ENCODE measurements around the gene RAB3C.

DNA sequence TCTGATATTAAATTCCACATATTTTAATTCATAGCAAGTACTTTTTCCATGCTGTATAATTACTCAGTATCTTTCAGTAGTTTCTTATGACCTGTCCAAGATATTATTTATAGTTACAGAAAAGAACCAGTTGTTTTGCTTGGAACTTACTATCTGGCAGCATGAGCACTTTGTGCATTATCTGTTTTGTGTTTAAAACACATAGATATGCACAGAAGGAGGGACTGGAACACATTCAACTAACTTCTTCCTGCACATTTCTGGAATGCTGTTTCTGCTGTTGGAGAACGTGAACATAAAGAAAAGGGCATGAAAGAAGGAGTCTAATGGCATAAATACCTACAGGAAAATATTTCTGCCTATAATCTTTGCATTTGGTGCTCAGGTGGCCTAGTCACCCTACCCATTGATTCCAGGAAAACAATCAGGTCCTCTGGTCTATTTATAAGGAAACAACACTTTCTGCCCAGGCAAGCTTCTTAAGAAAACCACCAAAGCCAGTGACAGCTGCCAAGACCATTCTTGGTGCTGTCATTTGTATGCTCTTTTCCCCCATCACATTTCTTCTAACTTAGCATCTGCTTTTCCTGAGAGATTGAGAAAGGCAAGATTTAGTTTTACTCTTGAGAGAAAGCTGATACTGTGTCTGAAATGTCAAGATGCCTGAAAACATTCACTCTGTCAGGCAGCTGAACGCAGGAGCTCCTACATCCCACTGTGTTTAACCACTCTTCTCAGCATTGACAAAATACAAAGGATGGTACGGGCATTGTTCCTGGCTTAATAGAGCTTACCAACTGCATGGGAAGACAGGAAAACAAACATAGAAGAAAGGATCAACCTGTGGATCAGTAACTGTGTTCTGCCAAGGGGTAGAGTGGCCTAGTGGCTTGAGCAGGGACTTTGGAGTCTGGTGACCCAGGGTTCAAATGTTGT, 40.3 kb downstream of the RAB3C start:
- no peak for TF ChIP-seq CTCF (IDR thresholded peaks at IDR 0.05)
- TF ChIP-seq POLR2A (IDR thresholded peaks at IDR 0.05): no peak

All from body of pancreas (tissue), 4 donors.